Gastrocnemius medialis (tissue), 4 donors: ENCODE data around the gene HYPK. TPM values are rescaled to one million over a fixed set of nuclear protein-coding genes. Genes with fewer than 3 reads are reported as not detected.

Experiments
- ATAC-seq, 2 donors: fragments of 150-250 bp; one replicate each; pipeline ENCODE4 v1.9.1; 2016
- DNase-seq, 2 donors: peaks; one replicate each; pipeline ENCODE4 v3.0.0-alpha.2; 2019
- H3K27ac ChIP-seq, 4 donors: fragments of 200-600 bp; sonication (generic); 1 replicate in 1 of 4; 2 replicates in 3 of 4; pipeline ENCODE4 v1.5.1; 2016 to 2018; ENCODE audit warnings: mild to moderate bottlenecking in 2 of 4, moderate library complexity in 1 of 4
- H3K27me3 ChIP-seq, 3 donors: fragments of 200-600 bp; sonication (generic) in 2 of 3; 1 replicate in 1 of 3; 2 replicates in 2 of 3; pipeline versions ENCODE4 v1.5.1 to v1.6.0; 2016 to 2019; ENCODE audit warnings: mild to moderate bottlenecking in 1 of 3, moderate library complexity in 1 of 3
- H3K36me3 ChIP-seq, 2 donors: fragments of 200-600 bp; sonication (generic) in 1 of 2; one replicate each; pipeline ENCODE4 v1.5.1; 2017 to 2018
- H3K4me1 ChIP-seq, 2 donors: fragments of 200-600 bp; sonication (generic) in 1 of 2; one replicate each; pipeline ENCODE4 v1.5.1; 2016 to 2017; ENCODE audit warnings: mild to moderate bottlenecking in 2 of 2
- H3K4me3 ChIP-seq, 4 donors: fragments of 200-600 bp; sonication (generic) in 3 of 4; 1 replicate in 1 of 4; 2 replicates in 3 of 4; pipeline ENCODE4 v1.5.1; 2016 to 2019; ENCODE audit warnings: mild to moderate bottlenecking in 2 of 4
- H3K9me3 ChIP-seq, 3 donors: fragments of 200-600 bp; sonication (generic) in 2 of 3; 1 replicate in 1 of 3; 2 replicates in 2 of 3; pipeline ENCODE4 v1.5.1; 2016 to 2019
- POLR2A ChIP-seq, 2 donors: fragments of 450-650 bp; IDR thresholded peaks; one replicate each; pipeline ENCODE4 v1.6.1; 2017; ENCODE audit warnings: antibody characterized with exemption in 2 of 2, mild to moderate bottlenecking in 2 of 2, moderate library complexity in 2 of 2
- in situ Hi-C, 4 donors: fragments of 200-750 bp; cut with MboI; loops; one replicate each; pipeline versions ENCODE4 v1.15.0 to v1.8.0; 2017; ENCODE audit warnings: low sequenced_read_pairs in 4 of 4
- intact Hi-C: fragments of 100-400 bp; cut with DNase I; formaldehyde crosslinking; loops from one replicate; pipeline ENCODE4 v1.15.1; 2023; ENCODE audit warnings: low total_unique reads
- total RNA-seq, 4 donors: library from RNA; depleted of rRNA; stranded (reverse); fragments of >200 nt; gene quantifications; one replicate each; pipeline versions ENCODE4 v1.1.0 to v1.2.3, GENCODE V29; 2016
- TF ChIP-seq, protein P1 (sequence below), 5 experiments: fragments of 450-650 bp in 3 of 5; fragments of 200-600 bp in 2 of 5; sonication (generic) in 2 of 5; IDR thresholded peaks in 4 of 5; conservative IDR thresholded peaks in 1 of 5; 1 replicate in 4 of 5; 2 replicates in 1 of 5; pipeline ENCODE4 v1.5.1; 2016 to 2019; ENCODE audit warnings: antibody characterized with exemption in 5 of 5, mild to moderate bottlenecking in 3 of 5, moderate library complexity in 3 of 5

Gene HYPK
- total RNA-seq, 4 donors from 2014 or later = 19.5 to 33.9 (median 24.7) TPM

DNA sequence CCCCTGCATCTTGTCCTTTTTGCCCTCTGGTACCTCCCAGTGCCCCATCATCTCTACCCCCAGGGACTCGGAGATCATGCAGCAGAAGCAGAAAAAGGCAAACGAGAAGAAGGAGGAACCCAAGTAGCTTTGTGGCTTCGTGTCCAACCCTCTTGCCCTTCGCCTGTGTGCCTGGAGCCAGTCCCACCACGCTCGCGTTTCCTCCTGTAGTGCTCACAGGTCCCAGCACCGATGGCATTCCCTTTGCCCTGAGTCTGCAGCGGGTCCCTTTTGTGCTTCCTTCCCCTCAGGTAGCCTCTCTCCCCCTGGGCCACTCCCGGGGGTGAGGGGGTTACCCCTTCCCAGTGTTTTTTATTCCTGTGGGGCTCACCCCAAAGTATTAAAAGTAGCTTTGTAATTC lies 6.8 kb upstream of the HYPK start:
- DNase-seq (peak in 1 of 2 donors; percentile 39), ATAC-seq (no peak)
- Histone ChIP-seq H3K4me1 (peaks cover 48 to 49% of the 10 kb centered on the region in 2 donors), H3K27me3 (no peaks in the 10 kb centered on the region), H3K36me3 (peaks cover 0 to 35% of the 10 kb centered on the region in 2 donors), H3K27ac (peak overlapping the region; percentile 96 to 100 (median 99)), H3K9me3 (no peaks in the 10 kb centered on the region), H3K4me3 (peak overlapping the region; percentile 91 to 100 (median 94))
- TF ChIP-seq, protein P1, sequence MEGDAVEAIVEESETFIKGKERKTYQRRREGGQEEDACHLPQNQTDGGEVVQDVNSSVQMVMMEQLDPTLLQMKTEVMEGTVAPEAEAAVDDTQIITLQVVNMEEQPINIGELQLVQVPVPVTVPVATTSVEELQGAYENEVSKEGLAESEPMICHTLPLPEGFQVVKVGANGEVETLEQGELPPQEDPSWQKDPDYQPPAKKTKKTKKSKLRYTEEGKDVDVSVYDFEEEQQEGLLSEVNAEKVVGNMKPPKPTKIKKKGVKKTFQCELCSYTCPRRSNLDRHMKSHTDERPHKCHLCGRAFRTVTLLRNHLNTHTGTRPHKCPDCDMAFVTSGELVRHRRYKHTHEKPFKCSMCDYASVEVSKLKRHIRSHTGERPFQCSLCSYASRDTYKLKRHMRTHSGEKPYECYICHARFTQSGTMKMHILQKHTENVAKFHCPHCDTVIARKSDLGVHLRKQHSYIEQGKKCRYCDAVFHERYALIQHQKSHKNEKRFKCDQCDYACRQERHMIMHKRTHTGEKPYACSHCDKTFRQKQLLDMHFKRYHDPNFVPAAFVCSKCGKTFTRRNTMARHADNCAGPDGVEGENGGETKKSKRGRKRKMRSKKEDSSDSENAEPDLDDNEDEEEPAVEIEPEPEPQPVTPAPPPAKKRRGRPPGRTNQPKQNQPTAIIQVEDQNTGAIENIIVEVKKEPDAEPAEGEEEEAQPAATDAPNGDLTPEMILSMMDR (IDR thresholded peaks at IDR 0.05 in 4 of 5, conservative IDR thresholded peaks at IDR 0.05 in 1 of 5) = no peak
- no peak for TF ChIP-seq POLR2A (IDR thresholded peaks at IDR 0.05)
- in situ Hi-C loops = loop anchor here in 1 of 4 donors (25.0 kb wide), 2 partner anchors 919 to 1844 kb away; partner anchors contain the start of genes B2M, PATL2 and SQOR
- intact Hi-C loops = loop anchor here (5.0 to 10.0 kb wide), 2 partner anchors 741 to 934 kb away; partner anchors contain the start of gene EIF3J

DNA sequence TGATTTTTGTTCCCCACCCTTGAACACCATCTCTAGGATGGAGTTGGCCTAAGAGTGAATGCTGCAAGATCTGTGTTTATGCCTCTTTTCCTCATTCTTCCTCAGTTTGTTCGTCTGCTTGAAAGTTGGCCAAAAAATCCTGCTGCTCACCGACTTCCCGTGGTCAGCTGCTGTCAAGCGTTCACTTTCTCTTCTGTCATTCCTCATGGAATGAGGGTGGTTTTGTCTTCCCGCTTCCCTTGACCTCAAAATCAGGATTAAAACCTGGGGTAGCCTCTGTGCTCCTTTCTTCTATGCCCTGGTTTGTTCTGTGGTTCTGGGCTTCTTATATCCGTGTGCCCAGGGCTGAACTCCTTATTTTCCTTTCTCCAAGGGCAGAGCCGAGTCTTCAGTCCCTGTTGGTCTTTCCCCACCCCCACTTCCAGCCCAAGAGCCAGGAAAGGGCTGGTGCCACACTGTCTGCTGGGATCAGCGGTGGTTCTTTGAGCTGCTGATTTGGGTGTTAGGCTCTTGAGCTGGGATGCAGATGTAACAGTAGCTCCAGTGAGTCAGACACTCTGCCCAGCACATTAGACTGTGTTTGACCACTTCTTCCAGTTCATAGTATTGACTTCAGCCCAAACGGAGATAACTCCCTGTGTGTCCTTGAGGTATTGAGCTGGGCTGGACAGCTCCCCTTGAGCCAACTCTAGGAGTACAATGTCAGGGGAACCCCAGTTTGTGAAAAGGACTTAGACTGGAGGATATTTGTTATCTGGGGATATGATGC lies 5.9 kb upstream of the HYPK start:
- peak overlapping the region; percentile 91 to 100 (median 94) for H3K4me3 ChIP-seq
- intact Hi-C loops = loop anchor here (5.0 to 10.0 kb wide), 2 partner anchors 740 to 933 kb away; partner anchors contain the start of gene EIF3J
- H3K27ac ChIP-seq = peak overlapping the region; percentile 96 to 100 (median 99)
- DNase-seq = peak in 1 of 2 donors; percentile 87
- TF ChIP-seq POLR2A (IDR thresholded peaks at IDR 0.05) = peak; percentile 16 to 31
- TF ChIP-seq, protein P1 (IDR thresholded peaks at IDR 0.05 in 4 of 5, conservative IDR thresholded peaks at IDR 0.05 in 1 of 5) = no peak
- peak; percentile 53 to 61 for ATAC-seq
- in situ Hi-C loops = loop anchor here in 1 of 4 donors (25.0 kb wide), 2 partner anchors 918 to 1843 kb away; partner anchors contain the start of genes B2M, PATL2 and SQOR
- no peaks in the 10 kb centered on the region for H3K9me3 ChIP-seq
- H3K27me3 ChIP-seq = no peaks in the 10 kb centered on the region
- peaks cover 0 to 42% of the 10 kb centered on the region in 2 donors for H3K36me3 ChIP-seq
- H3K4me1 ChIP-seq = peaks cover 48 to 51% of the 10 kb centered on the region in 2 donors

DNA sequence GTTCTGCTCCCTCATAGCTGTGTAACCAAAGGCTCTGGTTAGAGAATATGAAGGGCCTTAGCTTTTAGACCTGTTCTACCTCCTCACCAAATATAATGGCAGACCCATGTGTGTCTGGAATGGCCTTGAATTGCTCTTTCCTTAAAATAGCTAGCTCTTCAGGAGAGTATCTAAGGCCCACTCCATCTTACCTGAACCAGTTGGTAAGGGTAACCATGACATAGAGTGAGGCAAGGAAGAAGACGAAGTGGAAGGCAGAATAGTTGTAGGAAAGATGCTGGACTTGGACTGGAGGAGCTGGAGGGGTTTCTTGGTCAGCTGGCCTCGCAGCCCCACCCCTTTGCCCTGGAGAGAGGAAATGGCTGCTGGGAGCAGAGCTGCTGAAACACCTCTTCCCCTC lies 5.2 kb upstream of the HYPK start:
- DNase-seq (no peak), ATAC-seq (no peak)
- TF ChIP-seq, protein P1 (IDR thresholded peaks at IDR 0.05 in 4 of 5, conservative IDR thresholded peaks at IDR 0.05 in 1 of 5) = no peak
- no peak for TF ChIP-seq POLR2A (IDR thresholded peaks at IDR 0.05)
- Histone ChIP-seq H3K4me3 (peak overlapping the region in 1 of 4 donors; percentile 22), H3K9me3 (no peaks in the 10 kb centered on the region), H3K27ac (peak overlapping the region; percentile 96 to 100 (median 99)), H3K36me3 (peaks cover 0 to 48% of the 10 kb centered on the region in 2 donors), H3K27me3 (no peaks in the 10 kb centered on the region), H3K4me1 (peaks cover 56 to 57% of the 10 kb centered on the region in 2 donors)
- in situ Hi-C loops = loop anchor here in 1 of 4 donors (25.0 kb wide), 2 partner anchors 917 to 1842 kb away; partner anchors contain the start of genes B2M, PATL2 and SQOR
- intact Hi-C loops = loop anchor here (10.0 kb wide), 1 partner anchor 740 kb away; the partner anchor contains the start of gene EIF3J

DNA sequence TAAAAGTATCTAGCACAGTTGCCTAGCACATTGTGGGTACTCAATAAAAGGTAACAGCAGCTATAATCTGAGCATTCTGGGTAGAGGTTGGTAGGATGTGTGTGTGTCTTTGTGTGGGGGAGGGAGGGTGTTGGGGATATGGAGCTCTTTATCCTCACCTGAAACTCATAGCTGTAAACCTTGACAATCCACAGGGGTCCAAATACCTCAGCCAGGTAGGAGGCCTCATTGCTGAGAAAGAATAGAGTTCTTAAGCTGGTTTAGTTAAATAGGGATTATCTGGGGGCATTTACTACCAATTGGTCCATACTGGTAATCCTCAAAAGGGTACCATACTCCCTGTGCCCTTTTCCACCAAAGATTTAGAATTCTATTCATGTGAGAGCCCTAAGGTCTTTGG lies 4.4 kb upstream of the HYPK start:
- ATAC-seq (no peak), DNase-seq (no peak)
- in situ Hi-C loops (loop anchor here in 1 of 4 donors (25.0 kb wide), 2 partner anchors 916 to 1841 kb away; partner anchors contain the start of genes B2M, PATL2 and SQOR), intact Hi-C loops (loop anchor here (10.0 kb wide), 1 partner anchor 739 kb away; the partner anchor contains the start of gene EIF3J)
- peaks cover 0 to 48% of the 10 kb centered on the region in 2 donors for H3K36me3 ChIP-seq
- H3K4me3 ChIP-seq = no peak overlapping the region
- peak overlapping the region; percentile 96 to 100 (median 99) for H3K27ac ChIP-seq
- H3K4me1 ChIP-seq = peaks cover 56 to 57% of the 10 kb centered on the region in 2 donors
- TF ChIP-seq, protein P1 (IDR thresholded peaks at IDR 0.05 in 4 of 5, conservative IDR thresholded peaks at IDR 0.05 in 1 of 5) = no peak
- TF ChIP-seq POLR2A (IDR thresholded peaks at IDR 0.05) = no peak
- no peaks in the 10 kb centered on the region for H3K9me3 ChIP-seq
- no peaks in the 10 kb centered on the region for H3K27me3 ChIP-seq
